ENCODE results near the gene SPOCK1. TPM values are rescaled to one million over a fixed set of nuclear protein-coding genes. Genes with fewer than 3 reads are reported as not detected.

The SPOCK1 gene
- total RNA-seq, 2 experiments from 2014 or later, result not detected

DNA sequence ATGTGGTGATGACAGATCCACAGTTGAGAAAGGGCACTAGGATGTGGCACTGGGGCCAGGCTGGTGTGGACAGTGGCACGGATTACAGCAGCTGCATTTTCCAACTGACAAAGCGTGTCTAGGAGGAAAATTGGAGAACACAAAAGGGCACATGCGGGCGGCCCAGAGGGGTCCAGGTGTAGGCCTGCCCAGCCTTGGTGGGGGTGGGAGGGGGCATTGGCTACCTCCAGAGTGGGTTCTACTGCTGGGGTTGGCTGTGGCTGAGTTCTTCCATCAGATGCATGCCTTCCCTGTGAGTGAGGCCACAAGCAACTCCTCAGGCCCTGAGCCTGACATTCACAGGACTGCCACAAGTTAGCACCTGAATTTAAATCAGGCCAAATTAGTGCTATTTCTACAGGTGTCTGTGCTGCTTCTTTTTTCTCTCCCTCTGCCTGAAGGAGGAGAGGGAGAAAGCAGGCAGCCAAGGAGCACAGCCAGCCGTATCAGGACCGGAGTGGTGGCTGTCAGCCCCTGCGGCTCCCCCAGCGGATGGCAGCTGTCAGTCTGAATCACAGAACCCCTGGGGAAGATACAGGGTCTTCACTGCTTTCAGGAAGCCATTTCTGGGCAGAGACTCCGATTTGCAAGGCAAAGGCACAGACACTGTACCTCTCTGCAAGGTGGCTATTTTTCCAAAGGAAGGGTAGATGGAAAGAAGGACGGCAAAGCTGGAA lies 464.2 kb downstream of the SPOCK1 start:
- POLR2A ChIA-PET, result no interaction called here
- H3K4me3 Mint-ChIP-seq, result no peak overlapping the region
- no peak for DNase-seq
- intact Hi-C loops (cut with micrococcal nuclease), result no loop called here
- no peaks in the 10 kb centered on the region for H3K27me3 Mint-ChIP-seq
- H3K4me1 Mint-ChIP-seq (ENCODE audit: low read depth), result no peaks in the 10 kb centered on the region
- no peak overlapping the region for H3K27ac Mint-ChIP-seq
- no peaks in the 10 kb centered on the region for H3K36me3 Mint-ChIP-seq
- peaks cover 3% of the 10 kb centered on the region for H3K9me3 Mint-ChIP-seq
- CTCF ChIA-PET, result no interaction called here

DNA sequence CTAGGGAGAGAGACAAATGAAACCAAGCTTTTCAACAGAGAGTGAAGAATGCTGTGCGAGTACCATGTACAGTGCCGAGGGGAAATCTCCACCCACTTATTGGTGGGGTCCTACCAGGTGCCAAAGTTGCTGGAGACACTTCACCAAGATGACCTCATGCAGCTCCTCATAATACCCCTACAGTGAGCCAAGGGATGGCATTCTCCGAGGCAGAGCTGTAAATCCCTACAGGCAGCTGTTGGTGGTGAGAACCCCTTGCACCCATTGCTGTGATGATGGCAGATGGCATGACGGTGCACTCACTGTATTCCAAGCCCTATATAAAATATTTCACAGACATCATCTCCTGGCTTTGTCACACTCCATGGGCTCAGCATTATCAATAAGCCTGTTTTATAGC lies 464.9 kb downstream of the SPOCK1 start:
- no peaks in the 10 kb centered on the region for H3K36me3 Mint-ChIP-seq
- intact Hi-C loops (cut with micrococcal nuclease), result no loop called here
- no peak overlapping the region for H3K27ac Mint-ChIP-seq
- peaks cover 3% of the 10 kb centered on the region for H3K9me3 Mint-ChIP-seq
- DNase-seq, result no peak
- CTCF ChIA-PET, result no interaction called here
- H3K27me3 Mint-ChIP-seq, result no peaks in the 10 kb centered on the region
- POLR2A ChIA-PET, result no interaction called here
- H3K4me3 Mint-ChIP-seq, result no peak overlapping the region
- H3K4me1 Mint-ChIP-seq (ENCODE audit: low read depth), result no peaks in the 10 kb centered on the region

- DNase-seq, result no peak
- ChIA-PET POLR2A (no interaction called here), CTCF (no interaction called here)
- intact Hi-C loops (cut with micrococcal nuclease), result no loop called here
- Mint-ChIP-seq H3K4me1 (ENCODE audit: low read depth) (no peaks in the 10 kb centered on the region), H3K27ac (no peak overlapping the region), H3K27me3 (no peaks in the 10 kb centered on the region), H3K9me3 (peaks cover 3% of the 10 kb centered on the region), H3K4me3 (no peak overlapping the region), H3K36me3 (no peaks in the 10 kb centered on the region)
Measured at GRCh38 chr5:137032929-137033328, 466.2 kb downstream of the SPOCK1 start.

GRCh38 chr5:137027758-137028157 lies 471.4 kb downstream of the SPOCK1 start:
- POLR2A ChIA-PET, result no interaction called here
- Mint-ChIP-seq H3K9me3 (no peaks in the 10 kb centered on the region), H3K27ac (no peak overlapping the region), H3K4me1 (ENCODE audit: low read depth) (no peaks in the 10 kb centered on the region), H3K36me3 (no peaks in the 10 kb centered on the region), H3K4me3 (no peak overlapping the region), H3K27me3 (no peaks in the 10 kb centered on the region)
- DNase-seq, result no peak
- CTCF ChIA-PET, result no interaction called here
- intact Hi-C loops (cut with micrococcal nuclease), result no loop called here

DNA sequence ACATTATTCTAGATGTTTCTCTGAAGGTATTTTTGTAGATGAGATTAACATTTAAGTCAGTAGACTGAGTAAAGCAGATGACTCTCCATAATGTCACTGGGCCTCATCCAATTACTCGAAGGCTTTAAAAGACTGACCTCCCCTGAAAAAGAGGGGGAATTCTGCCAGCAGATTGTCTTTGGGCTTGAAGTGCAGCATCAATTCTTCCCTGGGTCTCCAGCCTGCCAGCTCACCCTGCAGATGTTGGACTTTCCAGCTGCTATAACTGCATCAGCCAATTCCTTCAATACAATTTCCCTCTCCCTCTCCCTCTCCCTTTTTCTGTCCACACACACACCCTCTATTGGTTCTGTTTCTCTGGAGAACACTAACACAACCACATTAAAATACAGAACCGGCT lies 472.8 kb downstream of the SPOCK1 start:
- intact Hi-C loops (cut with micrococcal nuclease), result no loop called here
- no peak overlapping the region for H3K4me3 Mint-ChIP-seq
- ChIA-PET POLR2A (no interaction called here), CTCF (no interaction called here)
- no peaks in the 10 kb centered on the region for H3K4me1 Mint-ChIP-seq (ENCODE audit: low read depth)
- no peaks in the 10 kb centered on the region for H3K36me3 Mint-ChIP-seq
- no peak for DNase-seq
- no peak overlapping the region for H3K27ac Mint-ChIP-seq
- no peaks in the 10 kb centered on the region for H3K27me3 Mint-ChIP-seq
- no peaks in the 10 kb centered on the region for H3K9me3 Mint-ChIP-seq

DNA sequence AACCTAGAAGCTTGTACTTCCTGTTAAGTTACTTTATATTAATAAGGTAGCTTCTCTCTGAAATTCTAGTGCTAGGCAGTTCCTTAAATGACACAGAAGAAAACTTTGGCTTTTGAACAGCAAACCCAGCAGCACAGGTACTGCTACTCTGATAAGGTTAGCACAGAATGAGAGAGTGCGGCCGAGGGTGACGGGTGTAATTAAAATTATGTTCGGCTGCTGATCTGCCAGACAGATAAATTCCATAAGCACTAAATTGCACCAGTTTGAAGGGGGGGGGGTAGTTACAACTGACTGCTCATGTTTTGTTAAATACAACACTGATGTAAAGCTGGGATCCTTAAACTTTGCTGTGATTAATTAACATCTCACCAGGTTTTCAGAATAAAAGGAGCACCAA lies 475.1 kb downstream of the SPOCK1 start:
- intact Hi-C loops (cut with micrococcal nuclease), result no loop called here
- no peaks in the 10 kb centered on the region for H3K9me3 Mint-ChIP-seq
- no peaks in the 10 kb centered on the region for H3K36me3 Mint-ChIP-seq
- CTCF ChIA-PET, result interaction anchor here (0.6 kb wide), 1 partner anchor 134 kb away, joined by 3 read pairs; no protein-coding TSS in a partner anchor
- DNase-seq, result no peak
- POLR2A ChIA-PET, result no interaction called here
- no peak overlapping the region for H3K4me3 Mint-ChIP-seq
- H3K27ac Mint-ChIP-seq, result no peak overlapping the region
- no peaks in the 10 kb centered on the region for H3K4me1 Mint-ChIP-seq (ENCODE audit: low read depth)
- no peaks in the 10 kb centered on the region for H3K27me3 Mint-ChIP-seq

GRCh38 chr5:137023371-137023770 lies 475.8 kb downstream of the SPOCK1 start:
- Mint-ChIP-seq H3K27me3 (peaks cover under 1% of the 10 kb centered on the region), H3K36me3 (no peaks in the 10 kb centered on the region), H3K27ac (no peak overlapping the region), H3K4me1 (ENCODE audit: low read depth) (no peaks in the 10 kb centered on the region), H3K9me3 (no peaks in the 10 kb centered on the region), H3K4me3 (no peak overlapping the region)
- intact Hi-C loops (cut with micrococcal nuclease), result no loop called here
- POLR2A ChIA-PET, result no interaction called here
- DNase-seq, result no peak
- CTCF ChIA-PET, result no interaction called here

DNA sequence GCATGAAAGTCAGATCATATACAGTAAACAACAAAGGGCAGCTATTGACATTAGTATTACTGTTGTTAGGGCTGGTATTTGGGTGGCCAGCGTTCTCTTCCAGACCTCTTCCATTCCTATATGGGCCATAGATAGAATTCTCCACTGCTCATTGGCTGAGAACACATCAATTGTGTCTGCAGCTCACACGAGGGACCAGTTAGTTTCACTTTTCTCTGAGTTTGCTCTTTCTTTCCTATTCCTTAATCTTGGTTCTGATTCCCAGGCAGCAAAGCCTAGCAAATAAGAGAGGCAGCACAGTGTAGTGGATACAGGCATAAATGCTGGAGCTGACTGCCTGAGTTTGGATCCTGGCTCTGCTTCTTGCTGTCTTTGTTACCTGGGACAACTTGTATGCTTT lies 476.4 kb downstream of the SPOCK1 start:
- Mint-ChIP-seq H3K4me3 (no peak overlapping the region), H3K4me1 (ENCODE audit: low read depth) (no peaks in the 10 kb centered on the region)

DNA sequence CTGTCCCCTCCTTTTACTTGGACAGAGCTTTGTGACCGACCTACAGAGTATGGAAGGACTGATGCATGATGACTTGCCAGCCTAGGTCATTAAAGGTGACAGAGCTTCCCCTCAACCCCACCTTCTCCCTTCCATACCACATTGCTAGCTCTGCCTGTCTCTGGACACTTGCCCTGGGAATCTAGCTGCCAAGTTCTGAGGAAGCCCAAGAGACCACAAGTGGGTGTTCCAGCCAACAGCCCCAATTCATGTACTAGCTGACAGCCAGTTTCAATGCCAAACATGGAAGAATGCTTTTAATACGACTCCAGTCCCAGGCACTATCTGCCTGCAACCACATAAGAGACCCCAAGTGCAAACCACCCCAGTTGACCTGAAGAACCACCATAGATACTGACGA lies 477.1 kb downstream of the SPOCK1 start:
- Mint-ChIP-seq H3K36me3 (no peaks in the 10 kb centered on the region), H3K9me3 (no peaks in the 10 kb centered on the region), H3K4me1 (ENCODE audit: low read depth) (no peaks in the 10 kb centered on the region), H3K27ac (no peak overlapping the region), H3K4me3 (no peak overlapping the region), H3K27me3 (peaks cover 2% of the 10 kb centered on the region)
- intact Hi-C loops (cut with micrococcal nuclease), result no loop called here
- CTCF ChIA-PET, result no interaction called here
- no peak for DNase-seq
- POLR2A ChIA-PET, result no interaction called here

More for the DNA sequence above, 476.4 kb downstream of the SPOCK1 start:
- intact Hi-C loops (cut with micrococcal nuclease), result no loop called here
- POLR2A ChIA-PET, result no interaction called here
- CTCF ChIA-PET, result no interaction called here
- Mint-ChIP-seq H3K27ac (no peak overlapping the region), H3K36me3 (no peaks in the 10 kb centered on the region), H3K9me3 (no peaks in the 10 kb centered on the region), H3K27me3 (peaks cover 2% of the 10 kb centered on the region)
- no peak for DNase-seq

- CTCF ChIA-PET, result no interaction called here
- H3K4me3 Mint-ChIP-seq, result no peak overlapping the region
- H3K9me3 Mint-ChIP-seq, result no peaks in the 10 kb centered on the region
- no peaks in the 10 kb centered on the region for H3K36me3 Mint-ChIP-seq
- no peak overlapping the region for H3K27ac Mint-ChIP-seq
- intact Hi-C loops (cut with micrococcal nuclease), result no loop called here
- POLR2A ChIA-PET, result no interaction called here
- DNase-seq, result no peak
- H3K4me1 Mint-ChIP-seq (ENCODE audit: low read depth), result no peaks in the 10 kb centered on the region
- peaks cover 2% of the 10 kb centered on the region for H3K27me3 Mint-ChIP-seq
Measured at GRCh38 chr5:137019229-137019628, 479.9 kb downstream of the SPOCK1 start.

- H3K36me3 Mint-ChIP-seq, result no peaks in the 10 kb centered on the region
- H3K4me1 Mint-ChIP-seq (ENCODE audit: low read depth), result no peaks in the 10 kb centered on the region
- DNase-seq, result no peak
- CTCF ChIA-PET, result no interaction called here
- no peak overlapping the region for H3K27ac Mint-ChIP-seq
- peaks cover 2% of the 10 kb centered on the region for H3K27me3 Mint-ChIP-seq
- POLR2A ChIA-PET, result no interaction called here
- no peaks in the 10 kb centered on the region for H3K9me3 Mint-ChIP-seq
- intact Hi-C loops (cut with micrococcal nuclease), result no loop called here
- no peak overlapping the region for H3K4me3 Mint-ChIP-seq
Measured at GRCh38 chr5:137016783-137017324, 482.3 kb downstream of the SPOCK1 start.

DNA sequence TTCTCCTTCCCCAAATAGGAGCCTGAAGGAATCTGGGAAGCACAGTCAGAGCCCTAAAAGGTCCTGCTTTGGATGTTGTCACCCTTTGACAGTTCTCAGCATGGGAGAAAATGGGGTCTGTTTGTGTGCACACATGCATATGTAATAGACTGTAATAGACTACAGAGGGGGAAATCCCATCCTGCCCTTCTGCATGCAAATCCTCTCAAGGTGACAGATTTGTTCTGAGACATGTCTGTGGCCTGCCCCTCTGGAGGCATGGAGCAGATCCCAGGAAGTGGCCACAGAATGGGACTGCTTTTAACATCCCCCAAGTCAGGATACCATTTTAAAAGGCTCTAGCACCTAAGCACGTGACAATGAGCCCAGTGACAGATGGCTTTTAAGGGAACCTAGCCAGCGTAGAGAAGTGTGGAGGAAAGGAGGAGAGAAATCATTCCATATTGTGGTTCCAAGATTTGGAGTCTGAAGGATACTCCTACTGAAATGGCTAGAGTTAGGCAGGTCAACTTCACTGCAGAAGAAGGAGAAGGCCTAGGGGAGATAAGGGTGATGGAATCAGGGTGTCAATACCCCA lies 483.5 kb downstream of the SPOCK1 start:
- H3K4me3 Mint-ChIP-seq, result no peak overlapping the region
- H3K27ac Mint-ChIP-seq, result no peak overlapping the region
- H3K9me3 Mint-ChIP-seq, result no peaks in the 10 kb centered on the region
- no peak for DNase-seq
- intact Hi-C loops (cut with micrococcal nuclease), result no loop called here
- no peaks in the 10 kb centered on the region for H3K36me3 Mint-ChIP-seq
- H3K4me1 Mint-ChIP-seq (ENCODE audit: low read depth), result no peaks in the 10 kb centered on the region
- POLR2A ChIA-PET, result no interaction called here
- CTCF ChIA-PET, result no interaction called here
- peaks cover 2% of the 10 kb centered on the region for H3K27me3 Mint-ChIP-seq

DNA sequence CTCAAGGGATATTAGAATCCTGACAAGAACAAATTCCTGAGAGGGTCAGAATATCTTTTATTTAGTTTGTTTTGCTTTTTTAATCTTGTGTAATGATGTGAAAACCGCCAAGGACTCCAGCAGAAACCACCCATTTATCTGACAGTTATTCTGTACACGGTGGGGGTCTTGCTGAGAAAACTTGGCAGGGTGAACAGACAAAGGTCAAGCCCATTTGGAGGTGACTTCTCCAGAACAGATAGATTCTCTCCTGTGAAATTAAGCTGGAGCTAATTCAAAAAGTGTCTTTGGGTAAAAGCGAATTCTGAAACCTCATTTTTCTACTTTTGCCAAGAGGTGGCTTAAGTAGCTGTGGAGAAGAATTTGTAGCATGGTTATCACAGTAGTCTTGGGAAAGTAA lies 484.4 kb downstream of the SPOCK1 start:
- POLR2A ChIA-PET, result no interaction called here
- intact Hi-C loops (cut with micrococcal nuclease), result no loop called here
- no peaks in the 10 kb centered on the region for H3K9me3 Mint-ChIP-seq
- H3K27me3 Mint-ChIP-seq, result peaks cover 2% of the 10 kb centered on the region
- no peak overlapping the region for H3K27ac Mint-ChIP-seq
- H3K4me1 Mint-ChIP-seq (ENCODE audit: low read depth), result no peaks in the 10 kb centered on the region
- CTCF ChIA-PET, result no interaction called here
- no peaks in the 10 kb centered on the region for H3K36me3 Mint-ChIP-seq
- H3K4me3 Mint-ChIP-seq, result no peak overlapping the region
- DNase-seq, result no peak

All from activated CD4-positive, alpha-beta memory T cell treated with anti-CD3 and anti-CD28 coated beads for 36 hours (primary cell).